ENCODE measurements around the gene CCDC90B. TPM values are rescaled to one million over a fixed set of nuclear protein-coding genes. Genes with fewer than 3 reads are reported as not detected.
A peak's percentile ranks its signal among the peaks of the same experiment; 100 is the strongest.

Gene CCDC90B
- total RNA-seq, 4 donors from 2014 or later, result 31.0 to 56.5 (median 40.1) TPM

DNA sequence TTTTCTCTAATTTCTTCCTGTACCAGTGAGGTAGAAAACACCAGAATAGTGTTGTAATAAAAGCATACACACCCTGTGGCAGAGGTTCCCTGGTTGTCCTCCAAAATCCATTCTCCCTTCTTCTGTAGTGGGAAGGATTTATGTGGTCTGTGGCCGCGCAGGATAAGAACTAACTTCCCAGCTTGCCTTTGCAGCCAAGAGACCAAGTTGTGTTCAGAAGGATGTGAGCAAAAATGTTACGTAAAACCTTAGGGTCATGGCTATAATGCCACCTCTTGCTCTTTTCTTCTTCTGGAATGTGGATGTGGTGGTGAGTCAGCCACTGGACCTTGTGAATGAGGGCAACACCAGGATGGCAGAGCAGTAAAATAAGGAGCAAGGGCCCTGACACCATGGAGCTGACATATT lies 28.4 kb downstream of the CCDC90B start:
- 74 to 83% methylated on average over 3 of the region's 3 CpGs for WGBS, 2 donors
- TF ChIP-seq, protein P1, sequence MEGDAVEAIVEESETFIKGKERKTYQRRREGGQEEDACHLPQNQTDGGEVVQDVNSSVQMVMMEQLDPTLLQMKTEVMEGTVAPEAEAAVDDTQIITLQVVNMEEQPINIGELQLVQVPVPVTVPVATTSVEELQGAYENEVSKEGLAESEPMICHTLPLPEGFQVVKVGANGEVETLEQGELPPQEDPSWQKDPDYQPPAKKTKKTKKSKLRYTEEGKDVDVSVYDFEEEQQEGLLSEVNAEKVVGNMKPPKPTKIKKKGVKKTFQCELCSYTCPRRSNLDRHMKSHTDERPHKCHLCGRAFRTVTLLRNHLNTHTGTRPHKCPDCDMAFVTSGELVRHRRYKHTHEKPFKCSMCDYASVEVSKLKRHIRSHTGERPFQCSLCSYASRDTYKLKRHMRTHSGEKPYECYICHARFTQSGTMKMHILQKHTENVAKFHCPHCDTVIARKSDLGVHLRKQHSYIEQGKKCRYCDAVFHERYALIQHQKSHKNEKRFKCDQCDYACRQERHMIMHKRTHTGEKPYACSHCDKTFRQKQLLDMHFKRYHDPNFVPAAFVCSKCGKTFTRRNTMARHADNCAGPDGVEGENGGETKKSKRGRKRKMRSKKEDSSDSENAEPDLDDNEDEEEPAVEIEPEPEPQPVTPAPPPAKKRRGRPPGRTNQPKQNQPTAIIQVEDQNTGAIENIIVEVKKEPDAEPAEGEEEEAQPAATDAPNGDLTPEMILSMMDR (IDR thresholded peaks at IDR 0.05), result no peak
- TF ChIP-seq EP300 (IDR thresholded peaks at IDR 0.05), result peak in 1 of 2 donors; percentile 24
- Histone ChIP-seq H3K9me3 (no peaks in the 10 kb centered on the region), H3K27ac (peak overlapping the region in 1 of 4 donors; percentile 41), H3K36me3 (peaks cover 0 to 58% (median 0%) of the 10 kb centered on the region in 3 donors), H3K27me3 (no peaks in the 10 kb centered on the region), H3K4me3 (no peak overlapping the region), H3K4me1 (peaks cover 0 to 8% (median 0%) of the 10 kb centered on the region in 4 donors)
- DNase-seq (ENCODE audit: low spot score in 2 of 2), result no peak

DNA sequence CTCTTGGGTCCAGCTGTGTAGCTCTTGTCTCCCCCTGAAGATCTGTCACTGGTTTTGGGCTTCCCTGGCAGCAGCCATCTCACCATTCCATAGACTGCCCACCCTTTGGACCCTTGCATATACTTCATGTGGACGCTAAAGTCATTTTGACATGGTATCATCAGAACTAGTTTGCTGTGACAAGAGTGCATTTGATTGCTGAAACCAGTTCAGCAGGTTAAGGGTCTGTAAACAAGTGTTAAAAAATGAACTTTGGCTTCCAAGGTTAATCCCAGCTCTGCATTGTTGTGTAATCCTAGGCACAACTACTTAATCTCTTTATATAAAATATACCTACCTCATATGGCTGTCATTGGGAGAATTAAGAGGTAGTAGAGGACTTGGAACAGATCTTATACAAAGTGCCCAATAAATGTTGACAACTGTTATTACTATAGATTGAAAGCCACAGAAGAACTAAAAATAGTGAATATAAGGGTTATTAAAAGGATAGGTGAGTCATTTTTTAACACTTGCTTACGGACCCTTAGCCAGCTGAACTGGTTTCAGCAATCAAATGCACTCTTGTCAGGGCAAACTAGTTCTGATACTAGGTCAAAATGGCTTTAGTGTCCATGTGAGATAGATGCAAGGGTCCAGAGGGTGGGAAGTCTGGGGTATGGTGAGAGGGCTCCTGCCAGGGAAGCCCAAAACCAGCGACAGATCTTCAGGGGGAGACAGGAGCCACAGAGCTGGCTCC lies 29.4 kb downstream of the CCDC90B start:
- WGBS, 2 donors, result 68 to 83% methylated on average over 3 of the region's 3 CpGs
- H3K27me3 ChIP-seq, result no peaks in the 10 kb centered on the region
- H3K4me1 ChIP-seq, result peaks cover 0 to 8% (median 0%) of the 10 kb centered on the region in 4 donors
- no peaks in the 10 kb centered on the region for H3K9me3 ChIP-seq
- TF ChIP-seq EP300 (IDR thresholded peaks at IDR 0.05) (no peak), POLR2A (IDR thresholded peaks at IDR 0.05) (no peak)
- TF ChIP-seq, protein P1 (IDR thresholded peaks at IDR 0.05), result no peak
- DNase-seq (ENCODE audit: low spot score in 2 of 2), result no peak
- H3K36me3 ChIP-seq, result peaks cover 0 to 53% (median 0%) of the 10 kb centered on the region in 3 donors
- no peak overlapping the region for H3K4me3 ChIP-seq
- H3K27ac ChIP-seq, result peak overlapping the region in 2 of 4 donors; percentile 23 to 41

DNA sequence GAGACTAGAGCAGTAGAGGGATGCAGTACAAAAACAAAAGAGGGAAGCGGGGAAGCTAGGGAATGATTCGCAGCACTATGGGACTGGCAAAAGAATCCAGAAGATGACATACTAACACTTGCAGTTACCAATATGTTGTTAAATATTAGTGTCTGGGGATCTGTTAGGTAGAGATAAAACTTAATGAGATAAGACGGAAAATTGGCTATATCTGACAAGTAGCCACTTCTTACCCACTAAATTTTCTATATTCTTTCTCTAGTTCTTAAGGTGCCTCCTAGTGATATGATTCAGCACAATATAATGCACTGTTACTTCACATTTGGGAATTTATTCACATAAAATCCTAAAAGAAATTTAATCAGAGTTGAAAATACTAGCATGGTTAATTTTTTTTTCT lies 30.8 kb downstream of the CCDC90B start:
- no peak overlapping the region for H3K4me3 ChIP-seq
- H3K9me3 ChIP-seq, result no peaks in the 10 kb centered on the region
- H3K36me3 ChIP-seq, result peaks cover 0 to 47% (median 0%) of the 10 kb centered on the region in 3 donors
- no peak for DNase-seq (ENCODE audit: low spot score in 2 of 2)
- TF ChIP-seq, protein P1 (IDR thresholded peaks at IDR 0.05), result no peak
- TF ChIP-seq POLR2A (IDR thresholded peaks at IDR 0.05) (no peak), EP300 (IDR thresholded peaks at IDR 0.05) (no peak)
- whole genome bisulfite sequencing, 2 donors, result 91 to 94% methylated on average over 3 of the region's 3 CpGs
- peaks cover 0 to 8% (median 0%) of the 10 kb centered on the region in 4 donors for H3K4me1 ChIP-seq
- no peak overlapping the region for H3K27ac ChIP-seq
- H3K27me3 ChIP-seq, result no peaks in the 10 kb centered on the region

DNA sequence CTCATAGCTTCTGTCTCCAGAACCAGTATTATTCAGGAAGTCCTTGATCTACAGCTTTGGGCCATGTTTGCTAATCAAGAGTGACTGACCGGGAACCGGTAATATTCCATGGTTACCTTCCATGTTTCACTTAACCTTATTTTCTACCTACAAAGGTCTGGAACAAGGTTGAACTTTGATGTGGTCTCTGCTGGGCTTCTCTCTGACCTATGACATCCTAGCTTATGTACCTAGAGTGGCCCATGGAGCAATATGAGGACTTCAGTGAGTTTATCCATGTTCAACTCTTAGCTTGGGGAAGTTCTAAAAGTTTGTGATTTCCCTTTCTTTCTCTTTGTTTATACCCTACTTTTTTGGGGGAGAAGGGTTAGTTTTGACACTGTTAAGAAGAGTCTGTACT lies 33.2 kb downstream of the CCDC90B start:
- Histone ChIP-seq H3K4me3 (no peak overlapping the region), H3K9me3 (no peaks in the 10 kb centered on the region), H3K27me3 (no peaks in the 10 kb centered on the region), H3K36me3 (peaks cover 0 to 25% (median 0%) of the 10 kb centered on the region in 3 donors), H3K4me1 (peaks cover 0 to 15% (median 0%) of the 10 kb centered on the region in 4 donors), H3K27ac (no peak overlapping the region)
- TF ChIP-seq, protein P1 (IDR thresholded peaks at IDR 0.05), result no peak
- DNase-seq (ENCODE audit: low spot score in 2 of 2), result no peak
- 90 to 96% methylated on average over 2 of the region's 2 CpGs for WGBS, 2 donors

DNA sequence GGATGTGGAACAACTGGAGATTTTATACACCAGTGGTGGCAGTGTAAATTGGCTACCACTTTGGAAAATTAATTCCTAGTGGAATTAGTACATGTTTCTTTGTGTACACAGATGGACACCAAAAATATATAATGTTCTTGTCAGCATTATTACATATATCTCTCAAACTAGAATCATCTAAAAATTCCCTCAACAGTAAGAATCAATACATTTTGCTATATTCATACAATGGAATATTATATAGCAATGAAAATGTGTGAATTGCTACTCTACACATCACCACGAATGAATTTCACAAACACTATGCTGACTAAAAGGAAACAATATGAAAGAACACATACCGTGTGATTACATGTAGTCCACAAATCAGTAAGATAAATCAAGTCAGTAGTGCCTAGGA lies 33.9 kb downstream of the CCDC90B start:
- TF ChIP-seq EP300 (IDR thresholded peaks at IDR 0.05), result no peak
- TF ChIP-seq, protein P1 (IDR thresholded peaks at IDR 0.05), result no peak
- TF ChIP-seq POLR2A (IDR thresholded peaks at IDR 0.05), result no peak
- peaks cover 0 to 10% (median 0%) of the 10 kb centered on the region in 4 donors for H3K4me1 ChIP-seq
- H3K36me3 ChIP-seq, result peaks cover 0 to 18% (median 0%) of the 10 kb centered on the region in 3 donors

More for the DNA sequence above, 33.9 kb downstream of the CCDC90B start:
- 93 to 94% methylated on average over 2 of the region's 2 CpGs for WGBS, 2 donors
- Histone ChIP-seq H3K27me3 (no peaks in the 10 kb centered on the region), H3K4me3 (no peak overlapping the region), H3K9me3 (no peaks in the 10 kb centered on the region), H3K27ac (no peak overlapping the region)
- DNase-seq (ENCODE audit: low spot score in 2 of 2), result no peak

All from tibial nerve (tissue), 4 donors.